A673 (cell line): ENCODE results near the gene DDN.

ENCODE experiments used
- EZH2 ChIP-seq: fragments of 200-600 bp; sonication (generic); IDR thresholded peaks from 2 replicates; pipeline ENCODE4 v1.6.1; 2017; ENCODE audit warnings: borderline replicate concordance, low read depth, mild to moderate bottlenecking, mixed read lengths, antibody characterized with exemption, low read length; ENCODE audit not compliant: poor library complexity, severe bottlenecking
- TF ChIP-seq, protein P1 (sequence below): fragments of 300-800, 200-600 bp; sonication (generic); conservative IDR thresholded peaks from 2 replicates; pipeline ENCODE4 v1.5.1; 2017; ENCODE audit warnings: low read depth, mild to moderate bottlenecking, antibody characterized with exemption, low read length, moderate library complexity, mixed read lengths

DNA sequence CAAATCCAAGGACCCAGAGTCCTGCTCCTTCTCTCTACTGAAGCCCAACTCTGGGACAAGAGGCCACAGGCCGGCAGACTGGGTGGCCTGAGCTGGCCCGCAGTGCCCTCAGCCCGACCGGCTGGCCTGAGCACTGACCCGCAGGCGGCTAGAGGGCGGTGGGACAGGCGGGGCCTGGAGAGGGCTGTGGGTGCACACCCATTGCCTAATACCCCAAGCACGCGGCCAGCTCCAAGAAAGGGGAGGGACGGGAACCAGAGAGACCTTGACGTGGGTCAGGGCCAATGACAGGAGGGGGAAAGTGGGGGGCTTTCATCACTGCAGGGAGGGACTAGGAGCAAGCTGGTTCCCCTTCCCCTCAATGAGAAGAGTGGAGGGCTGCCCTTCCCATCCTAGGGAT lies 25.6 kb downstream of the DDN start:
- TF ChIP-seq, protein P1, sequence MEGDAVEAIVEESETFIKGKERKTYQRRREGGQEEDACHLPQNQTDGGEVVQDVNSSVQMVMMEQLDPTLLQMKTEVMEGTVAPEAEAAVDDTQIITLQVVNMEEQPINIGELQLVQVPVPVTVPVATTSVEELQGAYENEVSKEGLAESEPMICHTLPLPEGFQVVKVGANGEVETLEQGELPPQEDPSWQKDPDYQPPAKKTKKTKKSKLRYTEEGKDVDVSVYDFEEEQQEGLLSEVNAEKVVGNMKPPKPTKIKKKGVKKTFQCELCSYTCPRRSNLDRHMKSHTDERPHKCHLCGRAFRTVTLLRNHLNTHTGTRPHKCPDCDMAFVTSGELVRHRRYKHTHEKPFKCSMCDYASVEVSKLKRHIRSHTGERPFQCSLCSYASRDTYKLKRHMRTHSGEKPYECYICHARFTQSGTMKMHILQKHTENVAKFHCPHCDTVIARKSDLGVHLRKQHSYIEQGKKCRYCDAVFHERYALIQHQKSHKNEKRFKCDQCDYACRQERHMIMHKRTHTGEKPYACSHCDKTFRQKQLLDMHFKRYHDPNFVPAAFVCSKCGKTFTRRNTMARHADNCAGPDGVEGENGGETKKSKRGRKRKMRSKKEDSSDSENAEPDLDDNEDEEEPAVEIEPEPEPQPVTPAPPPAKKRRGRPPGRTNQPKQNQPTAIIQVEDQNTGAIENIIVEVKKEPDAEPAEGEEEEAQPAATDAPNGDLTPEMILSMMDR: no peak
- TF ChIP-seq EZH2: no peak
